Prostate gland (tissue), 2 donors: ENCODE measurements around the gene HIPK1.

Experiments
- POLR2A ChIP-seq: fragments of 450-650 bp; IDR thresholded peaks from one replicate; pipeline ENCODE4 v1.6.1; 2016; ENCODE audit warnings: antibody characterized with exemption, mild to moderate bottlenecking
- POLR2AphosphoS5 ChIP-seq: sonication (generic); formaldehyde crosslinking; IDR thresholded peaks from one replicate; pipeline ENCODE4 v1.6.1; 2017; ENCODE audit warnings: antibody characterized with exemption
- TF ChIP-seq, protein P1 (sequence below), 4 experiments: fragments of 200-600 bp in 2 of 4; fragments of 450-650 bp in 2 of 4; sonication (generic) in 2 of 4; IDR thresholded peaks; 1 replicate in 3 of 4; 2 replicates in 1 of 4; pipeline ENCODE4 v1.5.1; 2016 to 2019; ENCODE audit warnings: antibody characterized with exemption in 4 of 4, mild to moderate bottlenecking in 2 of 4, moderate library complexity in 2 of 4

DNA sequence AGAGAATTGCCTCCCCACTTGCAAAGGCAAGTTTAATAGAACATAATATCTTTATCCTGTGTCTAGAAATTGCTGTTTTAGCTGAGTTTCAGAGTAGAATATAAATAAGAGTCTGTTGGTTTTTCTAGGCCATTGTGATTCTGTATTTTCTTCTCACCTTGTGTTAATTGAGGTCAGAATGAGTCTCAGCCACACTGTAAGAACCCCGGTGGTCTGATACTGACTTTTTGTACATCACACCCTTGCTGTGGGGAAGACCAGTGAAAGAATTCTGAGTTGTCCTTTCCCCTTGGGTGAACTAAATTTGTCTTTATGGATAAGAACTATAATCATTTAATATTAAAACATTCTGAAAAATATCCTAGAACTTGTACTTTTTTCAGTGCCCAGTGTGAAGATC, 6.8 kb downstream of the HIPK1 start:
- TF ChIP-seq, protein P1, sequence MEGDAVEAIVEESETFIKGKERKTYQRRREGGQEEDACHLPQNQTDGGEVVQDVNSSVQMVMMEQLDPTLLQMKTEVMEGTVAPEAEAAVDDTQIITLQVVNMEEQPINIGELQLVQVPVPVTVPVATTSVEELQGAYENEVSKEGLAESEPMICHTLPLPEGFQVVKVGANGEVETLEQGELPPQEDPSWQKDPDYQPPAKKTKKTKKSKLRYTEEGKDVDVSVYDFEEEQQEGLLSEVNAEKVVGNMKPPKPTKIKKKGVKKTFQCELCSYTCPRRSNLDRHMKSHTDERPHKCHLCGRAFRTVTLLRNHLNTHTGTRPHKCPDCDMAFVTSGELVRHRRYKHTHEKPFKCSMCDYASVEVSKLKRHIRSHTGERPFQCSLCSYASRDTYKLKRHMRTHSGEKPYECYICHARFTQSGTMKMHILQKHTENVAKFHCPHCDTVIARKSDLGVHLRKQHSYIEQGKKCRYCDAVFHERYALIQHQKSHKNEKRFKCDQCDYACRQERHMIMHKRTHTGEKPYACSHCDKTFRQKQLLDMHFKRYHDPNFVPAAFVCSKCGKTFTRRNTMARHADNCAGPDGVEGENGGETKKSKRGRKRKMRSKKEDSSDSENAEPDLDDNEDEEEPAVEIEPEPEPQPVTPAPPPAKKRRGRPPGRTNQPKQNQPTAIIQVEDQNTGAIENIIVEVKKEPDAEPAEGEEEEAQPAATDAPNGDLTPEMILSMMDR (IDR thresholded peaks at IDR 0.05) = no peak
- TF ChIP-seq POLR2A = no peak
- no peak for TF ChIP-seq POLR2AphosphoS5
